HK-2 (cell line): ENCODE results near the gene BCAS3.

Experiments
- DNase-seq: peaks from one replicate; pipeline ENCODE4 v3.0.0-alpha.2; 2018; ENCODE audit not compliant: unreplicated experiment

Gene BCAS3

GRCh38 chr17:61064087-61064951 is 386.7 kb downstream of the BCAS3 start:
- no peak for DNase-seq

DNA sequence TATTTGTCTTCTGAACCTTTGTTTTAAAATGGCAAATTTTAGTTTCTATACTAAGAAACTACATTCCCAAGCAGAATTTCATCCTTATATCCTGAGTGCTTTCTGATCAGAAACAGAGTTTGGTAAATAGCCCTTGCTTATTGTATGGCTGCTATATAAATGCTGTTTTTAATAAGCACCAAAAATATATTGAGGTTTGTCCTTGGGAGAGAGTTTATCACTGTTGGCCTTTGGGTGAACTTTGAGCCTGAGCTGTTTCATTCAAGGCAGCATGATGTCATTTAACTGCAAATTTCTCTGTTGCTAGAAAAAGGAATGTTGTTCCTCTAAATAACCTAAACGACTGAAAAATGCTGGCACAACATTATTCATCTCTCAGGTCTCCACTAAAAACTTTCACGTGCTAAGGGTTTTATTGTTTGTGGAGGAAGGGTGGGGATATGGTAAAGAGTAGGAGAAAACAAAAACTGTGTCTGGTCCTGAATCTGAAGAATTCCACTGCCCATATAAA is 387.7 kb downstream of the BCAS3 start:
- no peak for DNase-seq

GRCh38 chr17:61066062-61066461 is 388.4 kb downstream of the BCAS3 start:
- no peak for DNase-seq

DNA sequence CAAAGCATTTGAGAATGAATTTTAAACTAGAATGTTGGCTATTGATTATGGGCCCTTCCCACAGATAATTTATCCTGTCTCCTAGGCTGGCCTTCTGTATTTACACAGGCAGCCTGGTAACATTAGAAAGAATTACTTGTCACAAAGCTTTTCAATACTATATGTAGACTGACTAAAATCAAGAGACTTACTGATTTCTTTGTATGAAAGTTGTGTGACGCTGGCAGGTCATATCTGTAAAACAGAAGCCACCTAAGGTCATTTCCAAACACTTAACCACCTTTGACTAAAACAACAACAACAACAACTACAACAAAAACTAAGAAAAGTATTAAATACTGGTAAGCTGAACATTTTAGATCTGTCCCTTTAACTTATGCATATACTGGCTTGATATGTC is 393.0 kb downstream of the BCAS3 start:
- DNase-seq, result no peak

- DNase-seq, result no peak
Measured at GRCh38 chr17:61072648-61073047, 395.0 kb downstream of the BCAS3 start.

DNA sequence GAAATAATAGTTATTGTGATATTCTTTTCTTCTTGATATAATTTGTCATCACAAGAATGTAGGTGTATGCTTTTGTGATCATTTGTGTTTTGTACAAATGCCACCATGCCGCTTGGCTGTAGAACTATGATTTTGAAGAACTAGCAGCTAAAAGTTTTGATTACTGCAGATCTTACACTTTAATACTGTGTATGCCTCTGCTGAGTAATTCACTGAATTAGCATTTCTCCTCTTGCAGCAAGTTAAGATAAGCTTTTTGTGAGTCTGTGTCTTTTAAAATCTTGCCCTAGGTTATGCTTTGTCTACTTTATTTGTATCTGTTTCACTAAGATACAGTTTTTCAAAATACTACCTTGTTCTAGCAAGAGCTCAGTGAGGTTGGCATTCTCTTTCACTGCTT is 395.5 kb downstream of the BCAS3 start:
- no peak for DNase-seq

- DNase-seq, result no peak
Measured at GRCh38 chr17:61073799-61074513, 396.3 kb downstream of the BCAS3 start.

GRCh38 chr17:61075988-61076387 is 398.3 kb downstream of the BCAS3 start:
- DNase-seq, result no peak

DNA sequence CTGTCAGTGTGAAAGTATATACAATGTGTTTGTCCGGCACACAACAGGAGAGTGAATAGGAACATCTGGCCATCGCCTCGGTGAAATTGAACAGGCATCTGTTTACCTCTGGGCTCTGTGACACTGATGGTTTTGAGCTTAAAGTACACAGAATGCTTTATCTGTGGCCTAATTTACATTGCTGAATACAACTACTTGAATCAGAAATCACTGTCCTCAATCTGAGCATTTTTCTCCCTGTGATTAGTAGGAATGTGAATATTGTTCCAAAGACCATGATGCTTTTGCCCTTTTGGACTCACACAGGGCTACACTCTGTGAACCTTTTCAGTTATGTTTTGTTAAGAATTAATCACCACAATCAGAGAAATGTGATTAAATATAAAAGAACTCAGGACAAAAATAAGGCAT is 399.0 kb downstream of the BCAS3 start:
- DNase-seq, result no peak

DNA sequence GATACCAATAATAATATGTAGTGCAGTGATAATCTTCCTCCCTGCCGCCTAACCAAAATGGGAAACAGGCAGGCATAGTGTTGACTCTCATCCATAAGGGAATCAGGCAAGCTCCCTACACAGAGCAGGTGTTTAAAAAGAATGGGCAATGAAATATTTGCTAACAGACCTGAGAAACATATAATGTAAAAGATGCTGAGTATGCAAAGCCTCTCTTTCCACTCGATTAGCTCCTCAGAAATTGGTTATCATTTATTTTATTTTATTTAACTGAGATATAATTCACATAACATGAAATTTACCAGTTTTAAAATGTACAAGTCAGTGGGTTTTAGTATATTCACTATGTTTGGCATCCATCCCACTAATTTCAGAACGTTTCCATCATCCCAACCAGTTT is 404.3 kb downstream of the BCAS3 start:
- no peak for DNase-seq

DNA sequence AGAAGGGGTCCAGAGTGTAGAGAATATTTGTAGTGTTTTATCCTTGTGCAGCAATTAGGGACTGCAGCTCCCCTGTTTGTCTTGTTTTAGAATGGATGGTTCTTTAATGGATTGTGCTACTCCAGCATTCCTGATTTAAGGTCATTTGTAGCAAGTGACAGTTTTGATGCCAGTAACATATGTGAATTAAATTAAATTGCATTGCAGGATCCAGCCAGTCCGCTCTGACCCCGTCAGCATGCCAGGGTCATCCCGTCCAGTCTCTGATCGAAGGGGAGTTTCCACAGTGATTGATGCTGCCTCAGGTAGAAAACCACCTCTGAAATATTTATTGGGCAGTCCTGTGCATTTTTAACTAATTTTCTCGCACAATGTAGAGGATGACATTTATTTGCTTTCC is 406.6 kb downstream of the BCAS3 start:
- DNase-seq, result no peak

GRCh38 chr17:61087024-61087423 is 409.4 kb downstream of the BCAS3 start:
- DNase-seq, result no peak

- no peak for DNase-seq
Measured at GRCh38 chr17:61088556-61088955, 410.9 kb downstream of the BCAS3 start.

DNA sequence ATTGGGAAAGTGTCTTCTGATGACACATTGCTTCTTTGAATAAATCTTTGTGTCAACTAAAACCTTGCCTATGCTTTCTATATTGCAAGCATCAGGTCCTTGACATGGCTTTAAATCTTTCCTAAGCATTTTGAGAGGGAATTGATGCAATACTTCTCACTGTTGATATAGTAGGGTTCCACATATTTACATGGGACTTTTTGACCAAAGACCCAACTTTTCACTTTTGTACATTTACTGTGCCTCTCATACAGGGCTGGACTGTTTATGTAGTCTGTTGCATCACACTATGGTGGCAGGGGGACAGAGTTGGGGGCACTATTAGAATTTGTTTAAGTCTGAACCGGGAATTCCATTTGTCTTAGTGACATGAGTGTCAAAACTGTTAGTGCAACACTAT is 413.4 kb downstream of the BCAS3 start:
- DNase-seq, result no peak

DNA sequence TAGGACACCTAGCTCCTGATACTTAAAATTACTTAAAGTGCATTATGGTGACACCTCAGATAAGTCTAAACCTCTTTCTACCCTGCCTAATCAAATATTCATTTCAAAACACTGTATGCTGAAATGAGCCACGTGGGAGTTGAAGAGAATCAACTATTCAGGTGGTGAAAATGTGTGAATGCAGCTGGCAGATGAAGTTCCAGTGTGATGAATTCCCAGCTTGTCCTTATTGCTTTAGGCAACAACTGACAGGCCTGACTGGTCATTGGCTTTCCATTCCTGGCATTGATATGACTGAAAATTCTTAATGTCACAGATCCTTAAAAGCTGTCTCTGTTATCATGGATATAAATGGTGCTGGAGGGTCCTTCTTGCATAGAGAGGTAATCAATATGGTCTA is 420.1 kb downstream of the BCAS3 start:
- DNase-seq, result no peak

- DNase-seq, result no peak
Measured at GRCh38 chr17:61106354-61106753, 428.7 kb downstream of the BCAS3 start.

DNA sequence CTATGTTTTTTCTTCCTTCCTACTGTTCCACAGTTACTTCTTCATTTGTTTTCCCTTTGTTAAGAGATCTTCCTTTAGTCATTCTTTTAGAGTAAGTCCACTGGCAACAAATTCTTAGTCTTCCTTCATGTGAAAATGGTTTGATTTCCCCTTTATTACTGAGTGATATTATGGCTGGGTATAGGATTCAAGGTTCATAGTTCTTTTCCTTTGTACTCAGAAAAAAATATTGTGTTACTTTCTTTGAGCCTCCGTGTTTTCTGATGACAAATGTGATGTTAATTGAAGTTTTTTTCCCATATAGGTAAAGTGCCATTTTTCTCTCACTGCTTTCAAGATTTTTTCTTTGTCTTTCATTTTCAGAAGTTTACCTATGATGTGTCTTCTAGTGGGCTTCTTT is 438.9 kb downstream of the BCAS3 start:
- DNase-seq, result no peak

DNA sequence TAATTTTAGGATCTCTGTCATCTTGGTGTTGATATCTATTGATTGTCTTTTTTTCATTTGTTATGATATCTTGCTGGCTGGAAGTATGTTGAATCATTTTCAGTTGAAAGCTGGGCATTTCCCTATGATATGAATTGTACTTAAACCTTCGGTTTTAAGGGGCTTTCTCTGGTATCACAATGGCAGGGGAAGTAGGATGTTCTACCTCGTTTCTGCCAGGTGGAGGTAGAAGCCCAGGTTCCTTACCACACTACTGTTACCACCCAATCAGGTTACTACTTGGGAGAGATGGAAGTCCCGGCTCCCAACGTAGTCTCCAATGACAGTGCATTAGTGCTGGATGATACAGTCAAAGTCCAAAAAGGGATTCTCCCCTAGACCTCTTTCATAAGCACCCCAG is 440.3 kb downstream of the BCAS3 start:
- DNase-seq, result no peak

- no peak for DNase-seq
Measured at GRCh38 chr17:61118871-61119270, 441.2 kb downstream of the BCAS3 start.

- DNase-seq, result no peak
Measured at GRCh38 chr17:61122326-61122913, 444.8 kb downstream of the BCAS3 start.

DNA sequence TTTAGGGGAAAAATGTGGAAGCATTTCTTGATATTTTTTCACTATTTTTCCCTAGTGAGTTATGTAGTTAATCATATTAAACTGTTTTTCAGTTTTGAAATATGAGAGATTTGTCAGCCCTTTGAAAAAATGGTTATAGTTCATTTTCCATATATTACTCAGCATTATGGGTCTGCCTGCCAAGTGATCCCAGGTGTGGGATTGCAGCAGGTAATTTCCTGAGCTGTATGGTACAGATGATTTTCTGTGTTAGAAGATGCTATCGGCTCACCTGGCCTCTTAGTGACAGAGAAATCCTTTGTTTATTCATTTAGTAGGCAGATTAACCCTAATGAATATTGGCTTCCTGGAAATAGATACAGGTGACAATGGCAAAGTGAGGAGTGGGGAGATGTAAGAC is 446.9 kb downstream of the BCAS3 start:
- DNase-seq, result no peak

DNA sequence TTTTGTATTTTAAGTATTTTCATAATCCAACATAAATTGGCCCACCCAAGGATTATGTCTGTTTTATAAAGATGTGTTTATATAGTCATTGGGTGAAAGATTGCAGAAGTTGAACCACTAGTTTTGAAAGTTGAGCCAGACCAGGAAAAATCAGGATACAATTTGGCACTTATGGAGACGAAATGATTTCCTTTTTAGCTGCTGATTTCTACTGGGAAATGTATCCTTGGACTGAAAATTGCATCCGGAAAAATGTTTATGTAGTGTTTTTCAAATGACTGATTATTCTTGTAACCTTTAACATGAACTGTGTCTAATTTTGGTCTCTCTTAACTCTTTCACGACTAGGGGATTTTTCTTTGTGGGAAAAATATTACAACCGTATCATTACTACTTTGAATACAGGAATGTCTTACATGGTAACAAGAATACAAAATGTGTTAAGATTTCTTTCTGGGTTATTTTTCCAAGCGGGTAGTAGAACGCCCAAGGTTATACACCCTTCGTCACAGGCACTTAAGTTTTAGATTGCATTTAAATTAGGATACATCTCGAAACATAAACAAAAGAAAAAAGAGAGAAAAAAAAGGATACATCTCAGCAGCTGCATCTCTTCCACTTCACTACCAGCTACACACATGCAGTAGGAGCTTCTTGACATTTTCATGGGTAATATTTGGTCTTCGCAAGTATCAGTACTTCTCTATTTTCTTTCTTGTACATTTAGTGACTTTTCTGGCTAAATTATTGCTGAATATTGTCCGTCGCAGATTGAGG is 449.0 kb downstream of the BCAS3 start:
- no peak for DNase-seq
